ENCODE results near the gene COQ8A.
"Not testable (repeated sequence)": the region's sequence is repeated elsewhere in the genome, so short reads cannot be mapped to it uniquely, and the experiment has no call there.

Gene COQ8A

GRCh38 chr1:226984521-226985238, 44.6 kb downstream of the COQ8A start:
- DNase-seq (ENCODE audit: low read depth in 3 of 3) = no peak

- DNase-seq (ENCODE audit: low read depth in 3 of 3) = no peak
Measured at GRCh38 chr1:226985239-226985838, 45.2 kb downstream of the COQ8A start.

- DNase-seq (ENCODE audit: low read depth in 3 of 3) = no peak
Measured at GRCh38 chr1:226985839-226986463, 45.9 kb downstream of the COQ8A start.

- DNase-seq (ENCODE audit: low read depth in 3 of 3) = no peak
Measured at GRCh38 chr1:226986496-226987178, 46.5 kb downstream of the COQ8A start.

GRCh38 chr1:226987179-226987536, 47.1 kb downstream of the COQ8A start:
- no peak for DNase-seq (ENCODE audit: low read depth in 3 of 3)

- no peak for DNase-seq (ENCODE audit: low read depth in 3 of 3)
Measured at GRCh38 chr1:226987623-226988333, 47.7 kb downstream of the COQ8A start.

GRCh38 chr1:226988334-226988666, 48.2 kb downstream of the COQ8A start:
- no peak for DNase-seq (ENCODE audit: low read depth in 3 of 3)

GRCh38 chr1:226989085-226989920, 49.2 kb downstream of the COQ8A start:
- DNase-seq (ENCODE audit: low read depth in 3 of 3) = no peak

- DNase-seq (ENCODE audit: low read depth in 3 of 3) = peak; percentile 17 to 63 (median 55)
Measured at GRCh38 chr1:226990133-226990716, 50.1 kb downstream of the COQ8A start.

GRCh38 chr1:226991920-226992319, 51.8 kb downstream of the COQ8A start:
- DNase-seq (ENCODE audit: low read depth in 3 of 3) = no peak

- no peak for DNase-seq (ENCODE audit: low read depth in 3 of 3)
Measured at GRCh38 chr1:226993814-226994585, 53.9 kb downstream of the COQ8A start.

GRCh38 chr1:226994586-226995364, 54.7 kb downstream of the COQ8A start:
- no peak for DNase-seq (ENCODE audit: low read depth in 3 of 3)

GRCh38 chr1:226995365-226996332, 55.6 kb downstream of the COQ8A start:
- DNase-seq (ENCODE audit: low read depth in 3 of 3) = no peak

- not testable (repeated sequence) for DNase-seq (ENCODE audit: low read depth in 3 of 3)
Measured at GRCh38 chr1:226999579-226999978, 59.5 kb downstream of the COQ8A start.

- DNase-seq (ENCODE audit: low read depth in 3 of 3) = no peak
Measured at GRCh38 chr1:227002531-227003049, 62.5 kb downstream of the COQ8A start.

GRCh38 chr1:227003165-227003564, 63.1 kb downstream of the COQ8A start:
- DNase-seq (ENCODE audit: low read depth in 3 of 3) = no peak

- DNase-seq (ENCODE audit: low read depth in 3 of 3) = no peak
Measured at GRCh38 chr1:227004796-227005195, 64.7 kb downstream of the COQ8A start.

Measured in stimulated activated CD4-positive, alpha-beta T cell treated with anti-CD3 and anti-CD28 coated beads, TNF-alpha, amount 100 ng/mL, for 48 hours (primary cell).